ENCODE results near the gene CRISP2.

DNA sequence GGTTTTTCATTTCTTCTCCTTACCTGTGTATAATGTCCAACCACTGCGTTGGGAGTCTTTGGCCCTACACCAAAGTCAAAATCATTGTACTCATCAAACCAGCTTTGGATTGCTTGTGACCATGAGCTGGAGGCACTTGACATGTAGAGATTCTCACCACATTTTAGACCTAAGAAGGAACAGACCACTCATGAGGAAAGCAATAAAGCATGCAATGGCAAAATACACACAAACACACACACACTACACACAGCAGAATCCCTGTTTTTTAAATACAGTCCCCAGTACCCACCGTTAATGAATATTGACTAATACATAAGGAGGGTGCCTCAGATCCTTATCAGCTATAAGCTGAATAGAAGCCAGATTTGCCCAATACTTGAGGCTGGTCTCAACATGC, 20.3 kb upstream of the CRISP2 start:
- TF ChIP-seq POLR2AphosphoS5 (IDR thresholded peaks at IDR 0.05) = no peak
- TF ChIP-seq, protein P1, sequence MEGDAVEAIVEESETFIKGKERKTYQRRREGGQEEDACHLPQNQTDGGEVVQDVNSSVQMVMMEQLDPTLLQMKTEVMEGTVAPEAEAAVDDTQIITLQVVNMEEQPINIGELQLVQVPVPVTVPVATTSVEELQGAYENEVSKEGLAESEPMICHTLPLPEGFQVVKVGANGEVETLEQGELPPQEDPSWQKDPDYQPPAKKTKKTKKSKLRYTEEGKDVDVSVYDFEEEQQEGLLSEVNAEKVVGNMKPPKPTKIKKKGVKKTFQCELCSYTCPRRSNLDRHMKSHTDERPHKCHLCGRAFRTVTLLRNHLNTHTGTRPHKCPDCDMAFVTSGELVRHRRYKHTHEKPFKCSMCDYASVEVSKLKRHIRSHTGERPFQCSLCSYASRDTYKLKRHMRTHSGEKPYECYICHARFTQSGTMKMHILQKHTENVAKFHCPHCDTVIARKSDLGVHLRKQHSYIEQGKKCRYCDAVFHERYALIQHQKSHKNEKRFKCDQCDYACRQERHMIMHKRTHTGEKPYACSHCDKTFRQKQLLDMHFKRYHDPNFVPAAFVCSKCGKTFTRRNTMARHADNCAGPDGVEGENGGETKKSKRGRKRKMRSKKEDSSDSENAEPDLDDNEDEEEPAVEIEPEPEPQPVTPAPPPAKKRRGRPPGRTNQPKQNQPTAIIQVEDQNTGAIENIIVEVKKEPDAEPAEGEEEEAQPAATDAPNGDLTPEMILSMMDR (IDR thresholded peaks at IDR 0.05) = no peak

Measured in gastroesophageal sphincter (tissue), 3 donors.